Measurements from ENCODE around the gene GOLGA5. TPM values are rescaled to one million over a fixed set of nuclear protein-coding genes. Genes with fewer than 3 reads are reported as not detected.

The GOLGA5 gene
- total RNA-seq, 1 donor from 2014 or later, result 16.6 TPM

- H3K27ac Mint-ChIP-seq, result no peak overlapping the region
- TF ChIP-seq, protein P1, sequence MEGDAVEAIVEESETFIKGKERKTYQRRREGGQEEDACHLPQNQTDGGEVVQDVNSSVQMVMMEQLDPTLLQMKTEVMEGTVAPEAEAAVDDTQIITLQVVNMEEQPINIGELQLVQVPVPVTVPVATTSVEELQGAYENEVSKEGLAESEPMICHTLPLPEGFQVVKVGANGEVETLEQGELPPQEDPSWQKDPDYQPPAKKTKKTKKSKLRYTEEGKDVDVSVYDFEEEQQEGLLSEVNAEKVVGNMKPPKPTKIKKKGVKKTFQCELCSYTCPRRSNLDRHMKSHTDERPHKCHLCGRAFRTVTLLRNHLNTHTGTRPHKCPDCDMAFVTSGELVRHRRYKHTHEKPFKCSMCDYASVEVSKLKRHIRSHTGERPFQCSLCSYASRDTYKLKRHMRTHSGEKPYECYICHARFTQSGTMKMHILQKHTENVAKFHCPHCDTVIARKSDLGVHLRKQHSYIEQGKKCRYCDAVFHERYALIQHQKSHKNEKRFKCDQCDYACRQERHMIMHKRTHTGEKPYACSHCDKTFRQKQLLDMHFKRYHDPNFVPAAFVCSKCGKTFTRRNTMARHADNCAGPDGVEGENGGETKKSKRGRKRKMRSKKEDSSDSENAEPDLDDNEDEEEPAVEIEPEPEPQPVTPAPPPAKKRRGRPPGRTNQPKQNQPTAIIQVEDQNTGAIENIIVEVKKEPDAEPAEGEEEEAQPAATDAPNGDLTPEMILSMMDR (IDR thresholded peaks at IDR 0.05), result no peak
- peaks cover 2% of the 10 kb centered on the region for H3K9me3 Mint-ChIP-seq
- POLR2A ChIA-PET, result no interaction called here
- ATAC-seq (ENCODE audit: low read depth) (no peak), DNase-seq (no peak)
- no peak overlapping the region for H3K4me3 Mint-ChIP-seq
- peaks cover 3% of the 10 kb centered on the region for H3K27me3 Mint-ChIP-seq
- CTCF ChIA-PET, result no interaction called here
- no peaks in the 10 kb centered on the region for H3K36me3 Mint-ChIP-seq (ENCODE audit: low read depth)
- intact Hi-C loops (cut with micrococcal nuclease), result no loop called here
- no peaks in the 10 kb centered on the region for H3K4me1 Mint-ChIP-seq
Measured at GRCh38 chr14:92866901-92867865, 73.1 kb downstream of the GOLGA5 start.

- Mint-ChIP-seq H3K27ac (no peak overlapping the region), H3K4me3 (no peak overlapping the region), H3K36me3 (ENCODE audit: low read depth) (no peaks in the 10 kb centered on the region), H3K9me3 (no peaks in the 10 kb centered on the region), H3K4me1 (no peaks in the 10 kb centered on the region), H3K27me3 (peaks cover 27% of the 10 kb centered on the region)
- TF ChIP-seq, protein P1 (IDR thresholded peaks at IDR 0.05), result no peak
- DNase-seq (no peak), ATAC-seq (ENCODE audit: low read depth) (no peak)
- intact Hi-C loops (cut with micrococcal nuclease), result no loop called here
- ChIA-PET CTCF (no interaction called here), POLR2A (no interaction called here)
Measured at GRCh38 chr14:92874962-92875661, 81.0 kb downstream of the GOLGA5 start.

GRCh38 chr14:92877757-92878431 is 83.8 kb downstream of the GOLGA5 start:
- no peak for DNase-seq
- Mint-ChIP-seq H3K27me3 (peaks cover 35% of the 10 kb centered on the region), H3K36me3 (ENCODE audit: low read depth) (no peaks in the 10 kb centered on the region), H3K4me1 (no peaks in the 10 kb centered on the region), H3K4me3 (no peak overlapping the region), H3K27ac (no peak overlapping the region), H3K9me3 (no peaks in the 10 kb centered on the region)
- TF ChIP-seq, protein P1 (IDR thresholded peaks at IDR 0.05), result no peak
- ChIA-PET POLR2A (no interaction called here), CTCF (no interaction called here)
- intact Hi-C loops (cut with micrococcal nuclease), result no loop called here
- ATAC-seq (ENCODE audit: low read depth), result no peak

DNA sequence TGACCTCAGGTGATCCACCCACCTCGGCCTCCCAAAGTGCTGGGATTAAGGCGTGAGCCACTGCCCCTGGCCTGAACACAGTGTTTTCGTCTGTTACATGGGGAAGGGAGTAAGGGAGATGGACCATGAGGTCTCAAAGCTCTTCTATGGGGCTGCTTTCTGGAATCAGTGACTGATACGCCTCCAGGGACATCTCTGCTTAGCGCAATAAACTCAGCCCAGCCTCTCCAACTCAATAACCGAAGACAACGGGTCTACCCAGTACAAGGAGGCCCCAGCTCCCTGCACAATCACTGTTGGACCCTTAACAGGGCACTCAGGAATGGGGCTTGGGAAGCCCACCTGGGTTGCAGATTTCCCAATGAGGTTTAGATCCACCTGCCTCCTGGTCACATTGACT is 86.2 kb downstream of the GOLGA5 start:
- no peaks in the 10 kb centered on the region for H3K4me1 Mint-ChIP-seq
- H3K4me3 Mint-ChIP-seq, result no peak overlapping the region
- H3K36me3 Mint-ChIP-seq (ENCODE audit: low read depth), result no peaks in the 10 kb centered on the region
- ATAC-seq (ENCODE audit: low read depth), result no peak
- TF ChIP-seq, protein P1 (IDR thresholded peaks at IDR 0.05), result no peak
- H3K27me3 Mint-ChIP-seq, result peaks cover 31% of the 10 kb centered on the region
- intact Hi-C loops (cut with micrococcal nuclease), result no loop called here
- no peaks in the 10 kb centered on the region for H3K9me3 Mint-ChIP-seq
- H3K27ac Mint-ChIP-seq, result no peak overlapping the region
- POLR2A ChIA-PET, result no interaction called here
- CTCF ChIA-PET, result no interaction called here
- DNase-seq, result no peak

DNA sequence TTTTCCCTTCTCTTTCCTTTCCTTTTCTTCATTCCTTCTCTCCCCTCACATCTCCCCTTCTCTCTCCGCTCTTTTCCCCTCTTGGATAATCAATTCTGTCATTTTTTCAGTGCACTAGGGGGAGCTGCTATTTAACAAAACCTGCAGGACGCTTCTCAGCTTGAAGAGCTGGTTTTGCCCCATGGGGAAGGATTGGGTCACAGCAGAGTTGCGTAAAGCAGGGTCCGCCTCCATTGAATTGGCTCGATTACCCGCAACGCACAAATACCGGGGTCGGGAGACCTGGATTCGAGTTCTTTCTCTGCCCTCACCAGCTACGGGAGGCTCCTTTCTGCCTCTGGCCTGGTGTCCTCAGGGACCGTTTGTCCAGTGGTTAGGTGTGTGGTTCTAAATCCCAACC is 86.7 kb downstream of the GOLGA5 start:
- TF ChIP-seq, protein P1 (IDR thresholded peaks at IDR 0.05), result no peak
- ChIA-PET CTCF (no interaction called here), POLR2A (no interaction called here)
- no peaks in the 10 kb centered on the region for H3K9me3 Mint-ChIP-seq
- no peaks in the 10 kb centered on the region for H3K4me1 Mint-ChIP-seq
- no peak overlapping the region for H3K4me3 Mint-ChIP-seq
- DNase-seq (no peak), ATAC-seq (ENCODE audit: low read depth) (no peak)
- no peak overlapping the region for H3K27ac Mint-ChIP-seq
- intact Hi-C loops (cut with micrococcal nuclease), result no loop called here
- peaks cover 35% of the 10 kb centered on the region for H3K27me3 Mint-ChIP-seq
- H3K36me3 Mint-ChIP-seq (ENCODE audit: low read depth), result no peaks in the 10 kb centered on the region

Measured in activated B cell treated with CpG ODN at 0.5 μM for 24 hours (primary cell).